NB4 (cell line): ENCODE data around the gene LHX4.

ENCODE experiments used
- DNase-seq: peaks from one replicate; pipeline ENCODE4 v3.0.0; 2010; ENCODE audit warnings: low read depth
- H3K4me3 ChIP-seq: one replicate; pipeline ENCODE4 v1.5.1; 2011; ENCODE audit warnings: mild to moderate bottlenecking, low read depth, low read length, moderate library complexity
- MYC ChIP-seq: IDR thresholded peaks from 2 replicates; pipeline ENCODE4 v1.6.1; 2011; ENCODE audit warnings: low read depth, low read length
- POLR2A ChIP-seq: IDR thresholded peaks from 2 replicates; pipeline ENCODE4 v1.6.1; 2011; ENCODE audit warnings: mild to moderate bottlenecking; ENCODE audit not compliant: insufficient read length; ENCODE audit errors: extremely low read depth
- TF ChIP-seq, protein P1 (sequence below): IDR thresholded peaks from 2 replicates; pipeline ENCODE4 v1.6.1; 2011; ENCODE audit warnings: low read depth, low read length
- TF ChIP-seq, protein P2 (sequence below): IDR thresholded peaks from one replicate; pipeline ENCODE4 v1.5.1; 2012; ENCODE audit warnings: low read depth, low read length

Gene LHX4

DNA sequence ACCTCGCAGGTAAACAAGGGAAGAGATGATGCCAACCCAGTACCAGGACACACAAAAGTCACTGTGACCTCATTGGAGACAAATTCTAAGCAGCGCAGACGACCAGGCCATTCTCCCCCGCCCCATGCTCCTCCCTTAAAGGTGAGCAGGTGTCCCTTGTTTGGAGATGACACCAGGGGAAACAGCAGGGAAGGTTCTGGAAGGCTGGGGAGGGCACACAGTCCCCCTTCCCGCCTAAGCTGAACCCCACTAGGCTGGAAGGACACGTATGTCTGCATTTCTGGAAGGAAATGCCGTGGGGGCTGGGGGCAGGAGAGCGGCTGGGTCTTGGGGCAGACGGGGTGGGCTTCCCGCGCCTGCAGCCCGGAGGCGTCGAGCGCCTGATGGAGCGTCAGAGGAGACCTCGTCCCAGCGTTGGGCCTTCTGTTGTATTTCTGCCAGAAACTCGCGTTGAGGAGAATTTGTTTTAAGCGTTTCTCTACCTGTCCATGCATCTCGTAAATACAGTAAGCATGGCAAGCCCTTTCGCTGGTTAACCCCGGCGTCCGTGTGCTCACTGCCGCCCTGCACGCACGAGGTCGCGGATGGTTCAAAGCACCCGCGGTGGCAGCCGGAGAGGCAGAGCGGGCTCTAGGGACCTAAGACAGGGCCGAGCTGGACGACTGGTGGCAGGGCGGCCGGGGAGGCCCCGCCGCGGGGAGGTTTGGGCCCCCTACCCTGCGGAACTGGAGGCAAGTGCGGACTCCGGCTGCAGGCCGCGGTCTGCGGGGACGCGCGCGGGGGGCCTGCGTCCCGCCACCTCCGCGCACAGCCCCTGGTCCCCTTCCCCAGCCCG, 1.2 kb upstream of the LHX4 start:
- no peak for TF ChIP-seq MYC
- TF ChIP-seq, protein P1, sequence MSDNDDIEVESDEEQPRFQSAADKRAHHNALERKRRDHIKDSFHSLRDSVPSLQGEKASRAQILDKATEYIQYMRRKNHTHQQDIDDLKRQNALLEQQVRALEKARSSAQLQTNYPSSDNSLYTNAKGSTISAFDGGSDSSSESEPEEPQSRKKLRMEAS: no peak
- TF ChIP-seq, protein P2, sequence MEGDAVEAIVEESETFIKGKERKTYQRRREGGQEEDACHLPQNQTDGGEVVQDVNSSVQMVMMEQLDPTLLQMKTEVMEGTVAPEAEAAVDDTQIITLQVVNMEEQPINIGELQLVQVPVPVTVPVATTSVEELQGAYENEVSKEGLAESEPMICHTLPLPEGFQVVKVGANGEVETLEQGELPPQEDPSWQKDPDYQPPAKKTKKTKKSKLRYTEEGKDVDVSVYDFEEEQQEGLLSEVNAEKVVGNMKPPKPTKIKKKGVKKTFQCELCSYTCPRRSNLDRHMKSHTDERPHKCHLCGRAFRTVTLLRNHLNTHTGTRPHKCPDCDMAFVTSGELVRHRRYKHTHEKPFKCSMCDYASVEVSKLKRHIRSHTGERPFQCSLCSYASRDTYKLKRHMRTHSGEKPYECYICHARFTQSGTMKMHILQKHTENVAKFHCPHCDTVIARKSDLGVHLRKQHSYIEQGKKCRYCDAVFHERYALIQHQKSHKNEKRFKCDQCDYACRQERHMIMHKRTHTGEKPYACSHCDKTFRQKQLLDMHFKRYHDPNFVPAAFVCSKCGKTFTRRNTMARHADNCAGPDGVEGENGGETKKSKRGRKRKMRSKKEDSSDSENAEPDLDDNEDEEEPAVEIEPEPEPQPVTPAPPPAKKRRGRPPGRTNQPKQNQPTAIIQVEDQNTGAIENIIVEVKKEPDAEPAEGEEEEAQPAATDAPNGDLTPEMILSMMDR: no peak
- TF ChIP-seq POLR2A: no peak
- peak; percentile 47 for DNase-seq
- peak overlapping the region; percentile 52 for H3K4me3 ChIP-seq

DNA sequence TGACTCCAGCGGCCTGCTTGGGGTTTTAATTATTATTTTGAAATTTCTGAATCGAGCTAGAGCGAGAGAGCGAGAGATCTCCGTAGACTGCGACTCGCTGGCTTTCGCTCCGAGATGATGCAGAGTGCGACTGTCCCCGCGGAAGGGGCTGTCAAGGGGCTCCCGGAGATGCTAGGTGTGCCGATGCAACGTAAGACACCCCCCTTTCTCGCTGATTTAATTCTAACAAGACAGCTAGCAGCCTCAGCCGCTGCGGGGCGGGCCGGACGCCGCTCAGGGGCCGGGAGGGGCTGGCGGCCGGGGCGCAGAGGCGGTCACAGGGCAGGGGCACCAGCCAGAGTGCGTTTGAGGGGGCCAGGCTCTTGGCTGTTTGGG, 339 bp downstream of the LHX4 start:
- TF ChIP-seq MYC: no peak
- no peak for TF ChIP-seq POLR2A
- TF ChIP-seq, protein P2: no peak
- TF ChIP-seq, protein P1: no peak
- H3K4me3 ChIP-seq: peak overlapping the region; percentile 59
- DNase-seq: no peak

GRCh38 chr1:180230791-180231505, 884 bp downstream of the LHX4 start:
- H3K4me3 ChIP-seq: peak overlapping the region; percentile 59
- TF ChIP-seq, protein P1: no peak
- TF ChIP-seq, protein P2: no peak
- TF ChIP-seq MYC (no peak), POLR2A (no peak)
- peak; percentile 69 for DNase-seq

DNA sequence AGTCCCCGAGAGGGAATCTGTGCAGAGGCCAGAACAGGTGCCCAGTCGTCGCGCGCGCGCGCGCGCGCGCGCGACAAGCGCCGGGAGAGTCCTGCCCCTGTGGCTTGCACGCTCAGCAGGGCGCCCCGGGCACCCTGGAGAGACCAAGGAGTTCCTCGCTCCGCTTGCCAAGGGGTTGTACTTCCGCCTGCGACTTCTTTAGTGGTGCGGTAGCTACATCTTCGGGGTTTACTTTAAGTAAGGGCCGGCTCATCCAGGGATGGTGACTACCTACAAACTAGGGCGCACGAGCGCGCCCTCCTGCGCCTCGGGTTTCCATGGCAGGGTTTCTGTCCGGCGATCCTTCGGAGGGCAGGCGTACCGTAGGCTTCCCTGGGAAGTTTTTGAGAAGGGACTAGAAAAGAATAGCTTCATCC, 1.4 kb downstream of the LHX4 start:
- DNase-seq: peak; percentile 90
- H3K4me3 ChIP-seq: peak overlapping the region; percentile 59
- TF ChIP-seq POLR2A (no peak), MYC (peak; percentile 57)
- TF ChIP-seq, protein P1: peak; percentile 32

- TF ChIP-seq, protein P2: no peak
- TF ChIP-seq, protein P1: no peak
- TF ChIP-seq POLR2A (no peak), MYC (no peak)
- peak overlapping the region; percentile 59 for H3K4me3 ChIP-seq
- DNase-seq: no peak
Observed at GRCh38 chr1:180231936-180232335, 1.9 kb downstream of the LHX4 start.
